HepG2 (cell line): ENCODE results near the gene GYS1. TPM values are rescaled to one million over a fixed set of nuclear protein-coding genes. Genes with fewer than 3 reads are reported as not detected.

ENCODE experiments used
- EP300 ChIP-seq, 3 experiments: sonication (generic) in 1 of 3; formaldehyde crosslinking in 1 of 3; IDR thresholded peaks; 2 replicates each; pipeline versions ENCODE4 v1.5.1 to v1.6.1; 2011 to 2020; ENCODE audit warnings: low read depth in 2 of 3, low read length in 2 of 3, borderline replicate concordance in 1 of 3, improper control_type of control experiment in 1 of 3, mild to moderate bottlenecking in 1 of 3, missing genetic modification reagents in 1 of 3, moderate library complexity in 1 of 3
- FOSL2 ChIP-seq: sonication (generic); formaldehyde crosslinking; IDR thresholded peaks from 2 replicates; pipeline ENCODE4 v1.4.0; 2020; ENCODE audit warnings: missing genetic modification reagents
- NAIF1 ChIP-seq: sonication (generic); formaldehyde crosslinking; IDR thresholded peaks from 2 replicates; pipeline ENCODE4 v1.5.0; 2020; ENCODE audit warnings: mild to moderate bottlenecking, missing genetic modification reagents, borderline replicate concordance
- NFKBIZ ChIP-seq: IDR thresholded peaks from 2 replicates; pipeline ENCODE4 v1.6.1; 2018; ENCODE audit warnings: missing genetic modification reagents, missing compliant biosample characterization
- PHF21A ChIP-seq: sonication (generic); formaldehyde crosslinking; IDR thresholded peaks from 2 replicates; pipeline ENCODE4 v1.5.0; 2020; ENCODE audit warnings: mild to moderate bottlenecking, missing genetic modification reagents
- RARA ChIP-seq: IDR thresholded peaks from 2 replicates; pipeline ENCODE4 v1.6.1; 2016; ENCODE audit warnings: missing genetic modification reagents, missing compliant biosample characterization
- RBM22 ChIP-seq: fragments of 200-400 bp; formaldehyde crosslinking; optimal IDR thresholded peaks from 2 replicates; pipeline ENCODE3; 2017; ENCODE audit warnings: mild to moderate bottlenecking, low read length, moderate library complexity
- SALL1 ChIP-seq: sonication (generic); formaldehyde crosslinking; IDR thresholded peaks from 2 replicates; pipeline ENCODE4 v1.8.0; 2022; ENCODE audit warnings: mild to moderate bottlenecking, missing genetic modification reagents
- SMC3 ChIP-seq: IDR thresholded peaks from 2 replicates; pipeline ENCODE4 v1.6.1; 2011; ENCODE audit warnings: low read length, improper control_type of control experiment
- SP2 ChIP-seq: sonication (generic); formaldehyde crosslinking; IDR thresholded peaks from 2 replicates; pipeline ENCODE4 v1.5.1; 2020; ENCODE audit warnings: mild to moderate bottlenecking, missing genetic modification reagents
- TBX3 ChIP-seq: fragments of 450-650 bp; IDR thresholded peaks from 2 replicates; pipeline ENCODE4 v1.6.1; 2017; ENCODE audit warnings: antibody characterized with exemption, mild to moderate bottlenecking, inconsistent platforms, borderline replicate concordance
- TGIF2 ChIP-seq: IDR thresholded peaks from 2 replicates; pipeline ENCODE4 v1.6.1; 2016; ENCODE audit warnings: control low read depth, missing compliant biosample characterization
- ZKSCAN5 ChIP-seq: sonication (generic); formaldehyde crosslinking; IDR thresholded peaks from 2 replicates; pipeline ENCODE4 v1.5.1; 2020; ENCODE audit warnings: mild to moderate bottlenecking, missing genetic modification reagents
- ZNF251 ChIP-seq: sonication (generic); formaldehyde crosslinking; IDR thresholded peaks from 2 replicates; pipeline ENCODE4 v1.9.0; 2021; ENCODE audit warnings: mild to moderate bottlenecking, missing genetic modification reagents
- ZNF350 ChIP-seq: sonication (generic); formaldehyde crosslinking; IDR thresholded peaks from 2 replicates; pipeline ENCODE4 v1.4.0; 2020; ENCODE audit warnings: mild to moderate bottlenecking, low read depth, missing genetic modification reagents, borderline replicate concordance
- ZNF503 ChIP-seq: sonication (generic); formaldehyde crosslinking; IDR thresholded peaks from 2 replicates; pipeline ENCODE4 v1.4.0; 2020; ENCODE audit warnings: missing genetic modification reagents
- polyA plus RNA-seq, 8 experiments: library from polyadenylated mRNA; depleted of rRNA in 3 of 8; stranded (reverse) in 7 of 8; unstranded in 1 of 8; fragments of >200 nt; fragmentation: Illumina TruSeq in 4 of 8; extraction: Trizol in 4 of 8; gene quantifications; 2 replicates each; pipeline versions ENCODE4 v1.2.1 to v1.2.3, GENCODE V29; 2011 to 2016; ENCODE audit warnings: low read depth in 4 of 8, missing spikeins in 1 of 8, mixed read lengths in 1 of 8; ENCODE audit not compliant: insufficient read depth in 1 of 8
- total RNA-seq, 5 experiments: library from RNA; depleted of rRNA; stranded (reverse); fragments of >200 nt; fragmentation: Illumina TruSeq; extraction: Trizol; gene quantifications; 2 replicates each; pipeline ENCODE4 v1.2.3, GENCODE V29; 2016; ENCODE audit warnings: low read depth in 1 of 5
- TF ChIP-seq, protein P1 (sequence below): IDR thresholded peaks from 2 replicates; pipeline ENCODE4 v1.6.1; 2012; ENCODE audit warnings: low read length, improper control_type of control experiment
- TF ChIP-seq, protein P2 (sequence below): sonication (generic); formaldehyde crosslinking; IDR thresholded peaks from 2 replicates; pipeline ENCODE4 v1.4.0; 2020; ENCODE audit warnings: mild to moderate bottlenecking, missing genetic modification reagents
- TF ChIP-seq, protein P3 (sequence below): sonication (generic); formaldehyde crosslinking; IDR thresholded peaks from 2 replicates; pipeline ENCODE4 v1.5.0; 2020; ENCODE audit warnings: mild to moderate bottlenecking, missing genetic modification reagents

The GYS1 gene
- total and polyA plus RNA-seq, 2 of the 13 experiments (the other 11 are each of a cell fraction or from before 2014, with no cell fraction given): 18.4 to 42.1 TPM

GRCh38 chr19:48955308-48955958 is 37.7 kb downstream of the GYS1 start (continued):
- TF ChIP-seq, protein P1, sequence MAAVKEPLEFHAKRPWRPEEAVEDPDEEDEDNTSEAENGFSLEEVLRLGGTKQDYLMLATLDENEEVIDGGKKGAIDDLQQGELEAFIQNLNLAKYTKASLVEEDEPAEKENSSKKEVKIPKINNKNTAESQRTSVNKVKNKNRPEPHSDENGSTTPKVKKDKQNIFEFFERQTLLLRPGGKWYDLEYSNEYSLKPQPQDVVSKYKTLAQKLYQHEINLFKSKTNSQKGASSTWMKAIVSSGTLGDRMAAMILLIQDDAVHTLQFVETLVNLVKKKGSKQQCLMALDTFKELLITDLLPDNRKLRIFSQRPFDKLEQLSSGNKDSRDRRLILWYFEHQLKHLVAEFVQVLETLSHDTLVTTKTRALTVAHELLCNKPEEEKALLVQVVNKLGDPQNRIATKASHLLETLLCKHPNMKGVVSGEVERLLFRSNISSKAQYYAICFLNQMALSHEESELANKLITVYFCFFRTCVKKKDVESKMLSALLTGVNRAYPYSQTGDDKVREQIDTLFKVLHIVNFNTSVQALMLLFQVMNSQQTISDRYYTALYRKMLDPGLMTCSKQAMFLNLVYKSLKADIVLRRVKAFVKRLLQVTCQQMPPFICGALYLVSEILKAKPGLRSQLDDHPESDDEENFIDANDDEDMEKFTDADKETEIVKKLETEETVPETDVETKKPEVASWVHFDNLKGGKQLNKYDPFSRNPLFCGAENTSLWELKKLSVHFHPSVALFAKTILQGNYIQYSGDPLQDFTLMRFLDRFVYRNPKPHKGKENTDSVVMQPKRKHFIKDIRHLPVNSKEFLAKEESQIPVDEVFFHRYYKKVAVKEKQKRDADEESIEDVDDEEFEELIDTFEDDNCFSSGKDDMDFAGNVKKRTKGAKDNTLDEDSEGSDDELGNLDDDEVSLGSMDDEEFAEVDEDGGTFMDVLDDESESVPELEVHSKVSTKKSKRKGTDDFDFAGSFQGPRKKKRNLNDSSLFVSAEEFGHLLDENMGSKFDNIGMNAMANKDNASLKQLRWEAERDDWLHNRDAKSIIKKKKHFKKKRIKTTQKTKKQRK: no peak
- TF ChIP-seq SP2 (CRISPR knock-in tag): no peak
- TF ChIP-seq RBM22: no peak
- 0 out of 2 replicates have a peak, but pooled peaks have one; percentile 18 for TF ChIP-seq ZNF350 (CRISPR knock-in tag)
- no peak for TF ChIP-seq NAIF1 (CRISPR knock-in tag)
- no peak for TF ChIP-seq NFKBIZ (CRISPR knock-in tag)
- no peak for TF ChIP-seq TGIF2 (CRISPR knock-in tag)
- no peak for TF ChIP-seq EP300 (IDR thresholded peaks at IDR 0.05; ENCODE audit: low read depth in 2 of 2, low read length in 2 of 2)
- TF ChIP-seq EP300 (CRISPR knock-in tag; IDR thresholded peaks at IDR 0.05; ENCODE audit: borderline replicate concordance): no peak
- TF ChIP-seq TBX3: no peak
- TF ChIP-seq ZNF251 (CRISPR knock-in tag): no peak
- no peak for TF ChIP-seq FOSL2 (CRISPR knock-in tag)
- no peak for TF ChIP-seq PHF21A
- TF ChIP-seq SALL1 (CRISPR knock-in tag): no peak
- TF ChIP-seq, protein P2, sequence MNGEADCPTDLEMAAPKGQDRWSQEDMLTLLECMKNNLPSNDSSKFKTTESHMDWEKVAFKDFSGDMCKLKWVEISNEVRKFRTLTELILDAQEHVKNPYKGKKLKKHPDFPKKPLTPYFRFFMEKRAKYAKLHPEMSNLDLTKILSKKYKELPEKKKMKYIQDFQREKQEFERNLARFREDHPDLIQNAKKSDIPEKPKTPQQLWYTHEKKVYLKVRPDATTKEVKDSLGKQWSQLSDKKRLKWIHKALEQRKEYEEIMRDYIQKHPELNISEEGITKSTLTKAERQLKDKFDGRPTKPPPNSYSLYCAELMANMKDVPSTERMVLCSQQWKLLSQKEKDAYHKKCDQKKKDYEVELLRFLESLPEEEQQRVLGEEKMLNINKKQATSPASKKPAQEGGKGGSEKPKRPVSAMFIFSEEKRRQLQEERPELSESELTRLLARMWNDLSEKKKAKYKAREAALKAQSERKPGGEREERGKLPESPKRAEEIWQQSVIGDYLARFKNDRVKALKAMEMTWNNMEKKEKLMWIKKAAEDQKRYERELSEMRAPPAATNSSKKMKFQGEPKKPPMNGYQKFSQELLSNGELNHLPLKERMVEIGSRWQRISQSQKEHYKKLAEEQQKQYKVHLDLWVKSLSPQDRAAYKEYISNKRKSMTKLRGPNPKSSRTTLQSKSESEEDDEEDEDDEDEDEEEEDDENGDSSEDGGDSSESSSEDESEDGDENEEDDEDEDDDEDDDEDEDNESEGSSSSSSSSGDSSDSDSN: no peak
- no peak for TF ChIP-seq SMC3
- TF ChIP-seq ZNF503 (CRISPR knock-in tag): peak; percentile 12; the same call in 1 of the 2 replicates
- TF ChIP-seq ZKSCAN5 (CRISPR knock-in tag): no peak
- TF ChIP-seq, protein P3, sequence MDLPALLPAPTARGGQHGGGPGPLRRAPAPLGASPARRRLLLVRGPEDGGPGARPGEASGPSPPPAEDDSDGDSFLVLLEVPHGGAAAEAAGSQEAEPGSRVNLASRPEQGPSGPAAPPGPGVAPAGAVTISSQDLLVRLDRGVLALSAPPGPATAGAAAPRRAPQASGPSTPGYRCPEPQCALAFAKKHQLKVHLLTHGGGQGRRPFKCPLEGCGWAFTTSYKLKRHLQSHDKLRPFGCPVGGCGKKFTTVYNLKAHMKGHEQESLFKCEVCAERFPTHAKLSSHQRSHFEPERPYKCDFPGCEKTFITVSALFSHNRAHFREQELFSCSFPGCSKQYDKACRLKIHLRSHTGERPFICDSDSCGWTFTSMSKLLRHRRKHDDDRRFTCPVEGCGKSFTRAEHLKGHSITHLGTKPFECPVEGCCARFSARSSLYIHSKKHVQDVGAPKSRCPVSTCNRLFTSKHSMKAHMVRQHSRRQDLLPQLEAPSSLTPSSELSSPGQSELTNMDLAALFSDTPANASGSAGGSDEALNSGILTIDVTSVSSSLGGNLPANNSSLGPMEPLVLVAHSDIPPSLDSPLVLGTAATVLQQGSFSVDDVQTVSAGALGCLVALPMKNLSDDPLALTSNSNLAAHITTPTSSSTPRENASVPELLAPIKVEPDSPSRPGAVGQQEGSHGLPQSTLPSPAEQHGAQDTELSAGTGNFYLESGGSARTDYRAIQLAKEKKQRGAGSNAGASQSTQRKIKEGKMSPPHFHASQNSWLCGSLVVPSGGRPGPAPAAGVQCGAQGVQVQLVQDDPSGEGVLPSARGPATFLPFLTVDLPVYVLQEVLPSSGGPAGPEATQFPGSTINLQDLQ (CRISPR knock-in tag): peak; percentile 36; the same call in 1 of the 2 replicates
- no peak for TF ChIP-seq RARA
